Cerebellar nuclear complex (tissue), 1 donor: Measurements from ENCODE around the gene GIMD1.

Experiments used
- DNase-seq, 2 experiments: peaks; one replicate each; lab custom pipeline; 2025; lab: John Stamatoyannopoulos, UW

GIMD1 gene

DNA sequence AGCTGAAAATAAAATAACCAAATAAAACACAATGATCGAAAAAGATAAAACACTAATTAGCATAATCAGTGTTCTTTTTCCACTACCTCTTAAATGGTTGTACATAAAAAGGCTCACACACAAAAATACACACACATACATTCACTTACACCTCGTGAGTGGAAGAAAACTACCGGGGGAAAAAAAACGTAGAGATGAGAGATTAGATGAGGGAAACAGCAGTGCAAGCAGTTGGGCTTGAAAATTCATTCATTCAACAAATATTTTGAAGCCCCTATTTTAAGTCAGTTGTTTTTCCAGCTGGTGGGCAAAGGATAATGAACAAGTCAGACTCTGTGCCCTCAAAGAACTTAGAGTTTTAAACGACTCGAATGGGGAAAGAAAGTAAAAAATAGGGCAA is 53.6 kb downstream of the GIMD1 start:
- no peak for DNase-seq

DNA sequence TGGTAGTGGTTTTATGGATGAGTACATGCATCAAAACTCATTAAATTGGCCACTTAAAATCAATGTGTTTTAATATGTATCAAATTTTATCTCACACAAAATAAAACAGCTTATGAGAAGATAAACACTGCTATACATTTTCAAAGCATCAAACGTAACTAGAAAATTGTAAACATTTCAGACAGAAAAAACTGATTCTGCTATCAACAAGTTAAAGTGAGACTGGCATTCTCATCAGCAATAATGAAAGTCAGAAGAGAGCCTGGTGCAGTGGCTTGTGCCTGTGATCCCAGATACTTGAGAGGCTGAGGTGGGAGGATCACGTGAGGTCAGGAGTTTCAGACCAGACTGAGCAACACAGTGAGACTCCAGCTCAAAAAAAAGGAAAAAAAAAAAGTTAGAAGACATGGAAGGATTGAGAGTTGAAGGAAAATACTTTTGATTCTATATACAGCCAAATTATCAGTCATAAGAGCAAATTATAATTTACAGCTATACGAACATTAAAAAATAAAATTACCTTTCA is 55.5 kb downstream of the GIMD1 start:
- no peak for DNase-seq

DNA sequence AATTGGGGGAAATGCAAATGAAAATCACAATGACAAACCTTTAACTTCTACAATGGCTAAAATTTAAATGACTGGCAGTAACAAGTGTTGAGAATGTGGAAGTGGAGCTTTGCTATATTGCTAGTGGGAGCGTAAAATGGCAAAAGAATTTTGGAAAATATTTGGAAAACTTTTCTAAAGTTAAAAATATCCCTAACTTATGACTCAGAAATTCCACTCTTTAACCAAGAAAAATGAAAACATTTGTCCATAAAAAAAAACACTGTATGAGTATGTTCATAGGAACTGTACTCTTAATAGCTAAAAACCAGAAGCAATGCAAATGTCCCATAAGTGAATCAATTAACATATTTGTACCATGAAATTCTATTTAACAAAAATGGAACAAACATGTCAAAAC is 56.2 kb downstream of the GIMD1 start:
- DNase-seq, result no peak
